ENCODE data around the gene OLFML3. TPM values are rescaled to one million over a fixed set of nuclear protein-coding genes. Genes with fewer than 3 reads are reported as not detected.

OLFML3 gene
- total and polyA plus RNA-seq, 2 of the 8 experiments (the other 6 are each of a cell fraction or from before 2014, with no cell fraction given) = 56.0 to 72.3 TPM

DNA sequence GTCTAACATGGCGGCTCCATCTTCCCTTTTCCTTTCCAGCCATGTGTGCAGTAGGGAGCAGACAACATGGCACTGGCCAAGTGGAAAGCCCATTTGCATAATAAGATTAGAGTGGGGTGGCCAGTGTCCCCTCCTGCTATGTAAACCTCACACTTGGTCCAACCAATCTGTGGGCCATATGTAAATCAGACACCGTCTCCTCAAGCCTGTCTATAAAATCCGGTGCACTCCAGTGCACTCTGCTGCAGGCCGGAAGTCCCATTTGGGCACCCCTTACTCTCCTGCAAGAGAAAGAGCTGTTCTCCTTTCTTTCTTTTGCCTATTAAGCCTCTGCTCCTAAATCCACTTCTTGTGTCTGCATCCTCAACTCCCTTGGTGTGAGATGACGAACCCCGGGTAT, 44.1 kb downstream of the OLFML3 start:
- Histone ChIP-seq H4K91ac (replicated peaks; ENCODE audit: insufficient read length, low read length) (peak overlapping the region; percentile 73), H2BK12ac (ENCODE audit: low read depth, low read length) (no peak overlapping the region; the same call in 1 of the 2 replicates), H4K20me1 (replicated peaks in 1 of 2; ENCODE audit: control insufficient read depth in 1 of 2, insufficient read depth in 2 of 2, low read length in 2 of 2) (no peaks in the 10 kb centered on the region), H2AFZ (ENCODE audit: low read length) (no peak overlapping the region), H2BK20ac (ENCODE audit: low read length) (peak overlapping the region; percentile 92), H3K27me3 (replicated peaks in 1 of 4; ENCODE audit: control insufficient read depth in 3 of 4, extremely low read depth in 1 of 4, insufficient read depth in 3 of 4, low read length in 3 of 4) (no peaks in the 10 kb centered on the region; a peak in 1 of 7 replicates), H2BK5ac (ENCODE audit: low read depth, low read length) (peak overlapping the region; percentile 69; the same call in 1 of the 2 replicates), H3K36me3 (ENCODE audit: control insufficient read depth in 2 of 4, insufficient read depth in 4 of 4, low read length in 3 of 4) (peaks cover 0 to 17% (median 8%) of the 10 kb centered on the region in 4 experiments; a peak in 2 of 8 replicates), H3K56ac (replicated peaks; ENCODE audit: insufficient read length, low read depth, low read length) (no peak overlapping the region), H3K4me1 (replicated peaks in 1 of 4; ENCODE audit: control insufficient read depth in 3 of 4, insufficient read depth in 4 of 4, low read length in 3 of 4) (peaks cover 2 to 14% (median 5%) of the 10 kb centered on the region in 4 experiments; a peak in 4 of 7 replicates), H3K27ac (ENCODE audit: low read depth, low read length) (no peak overlapping the region), H2BK120ac (replicated peaks; ENCODE audit: low read depth, low read length) (peak overlapping the region; percentile 87), H2BK15ac (ENCODE audit: low read length) (peak overlapping the region; percentile 77; the same call in 1 of the 2 replicates), H3K4me3 (ENCODE audit: extremely low read depth in 1 of 4, insufficient read depth in 2 of 4, low read depth in 3 of 4, low read length in 4 of 4) (no peak overlapping the region), H4K5ac (ENCODE audit: insufficient read length, low read depth, low read length) (peak overlapping the region; percentile 26), H3K79me1 (ENCODE audit: low read depth, low read length) (no peaks in the 10 kb centered on the region), H3K4me2 (ENCODE audit: insufficient read depth in 1 of 2, low read depth in 2 of 2, low read length in 2 of 2) (0 out of 4 replicates have a peak overlapping the region, but pooled peaks of 1 of the 2 experiments have one; percentile 29), H3K23me2 (ENCODE audit: low read depth, low read length) (no peaks in the 10 kb centered on the region; the same call in 1 of the 2 replicates), H3K79me2 (ENCODE audit: control insufficient read depth in 1 of 2, insufficient read depth in 2 of 2, low read length in 2 of 2) (no peaks in the 10 kb centered on the region), H3K14ac (ENCODE audit: insufficient read length) (no peak overlapping the region), H3K18ac (ENCODE audit: extremely low read depth, low read length) (no peak overlapping the region; the same call in 1 of the 2 replicates), H3K23ac (ENCODE audit: insufficient read length) (no peak overlapping the region), H3K9ac (replicated peaks in 1 of 4; ENCODE audit: extremely low read depth in 1 of 4, low read depth in 3 of 4, low read length in 3 of 4) (no peak overlapping the region), H2AK5ac (ENCODE audit: low read depth, low read length) (no peak overlapping the region), H3K9me3 (ENCODE audit: insufficient read depth in 2 of 2, low read depth in 1 of 2, low read length in 1 of 2) (peaks cover 8 to 12% of the 10 kb centered on the region in 2 experiments), H3K4ac (replicated peaks; ENCODE audit: insufficient read length, low read depth, low read length) (no peak overlapping the region), H4K8ac (ENCODE audit: extremely low read depth, insufficient read depth, low read length) (no peak overlapping the region)
- WGBS, 2 experiments (ENCODE audit: extremely low coverage in 1 of 2, insufficient coverage in 1 of 2, insufficient read length in 1 of 2, insufficient replicate concordance in 2 of 2, low coverage in 1 of 2, low lambda C conversion rate in 2 of 2, missing lambda C conversion rate in 1 of 2) = 87% methylated on average over 6 of the region's 6 CpGs; no CpG with 5 or more reads in 1 of the 2 experiments
- ChIA-PET CTCF (ENCODE audit: partially characterized antibody) (interaction anchor here (0.6 to 1.7 kb wide), 8 partner anchors 10 to 260 kb away, joined by 3 to 5 read pairs (median 4); partner anchors contain the start of gene OLFML3), POLR2A (ENCODE audit: partially characterized antibody) (interaction anchor here (1.2 to 2.5 kb wide), 4 partner anchors 9 to 123 kb away, joined by 4 to 15 read pairs (median 8); no protein-coding TSS in a partner anchor)
- DNase-seq (ENCODE audit: low read depth in 1 of 2, low spot score in 2 of 2) (no peak), FAIRE-seq (no peak)
- TF ChIP-seq GTF2F1 (IDR thresholded peaks at IDR 0.05; ENCODE audit: borderline replicate concordance, low read depth, low read length) (no peak), RAD21 (IDR thresholded peaks at IDR 0.05 in 1 of 2, conservative IDR thresholded peaks at IDR 0.05 in 1 of 2; ENCODE audit: low read depth in 2 of 2, low read length in 2 of 2) (no peak), SUZ12 (IDR thresholded peaks at IDR 0.05; ENCODE audit: low read length) (no peak), KDM5A (IDR thresholded peaks at IDR 0.05; ENCODE audit: low read length) (no peak), SP1 (IDR thresholded peaks at IDR 0.05; ENCODE audit: low read depth, low read length) (no peak), RFX5 (IDR thresholded peaks at IDR 0.05; ENCODE audit: borderline replicate concordance, low read depth, low read length) (no peak)

All from H1 (cell line).